ENCODE data around the gene SCLY. TPM values are rescaled to one million over a fixed set of nuclear protein-coding genes. Genes with fewer than 3 reads are reported as not detected.
A peak's percentile ranks its signal among the peaks of the same experiment; 100 is the strongest.

Gene SCLY
- total RNA-seq, 1 experiment from 2014 or later = 28.7 TPM

DNA sequence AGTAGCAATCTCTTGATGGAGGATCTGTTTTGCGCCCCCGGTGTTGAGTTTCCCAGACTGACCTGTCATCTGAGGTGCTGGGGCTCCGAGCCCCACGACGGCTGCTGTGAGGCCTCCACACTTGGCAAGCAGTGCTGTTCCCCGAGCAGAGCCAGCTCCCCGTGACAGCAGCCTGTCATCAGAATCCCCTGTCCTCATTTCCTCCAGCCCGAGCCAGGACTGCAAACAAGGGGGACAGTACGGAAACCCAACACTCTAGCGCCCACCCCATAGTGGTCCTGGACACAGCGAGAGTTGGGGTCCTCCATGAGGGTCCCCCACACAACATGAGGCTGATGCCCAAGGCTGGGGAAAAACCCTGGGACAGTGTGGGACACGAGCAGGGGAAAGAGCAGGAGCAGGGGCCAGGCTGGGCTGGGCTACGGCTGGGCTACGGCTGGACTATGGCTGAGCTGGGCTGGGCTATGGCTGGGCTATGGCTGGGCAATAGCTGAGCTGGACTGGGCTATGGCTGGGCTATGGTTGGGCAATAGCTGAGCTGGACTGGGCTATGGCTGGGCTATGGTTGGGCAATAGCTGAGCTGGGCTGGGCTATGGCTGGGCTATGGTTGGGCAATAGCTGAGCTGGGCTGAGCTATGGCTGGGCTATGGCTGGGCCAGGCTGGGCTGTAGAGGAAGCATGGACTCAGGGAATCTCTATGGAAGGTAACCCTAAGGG lies 76.2 kb downstream of the SCLY start:
- no peak overlapping the region for H3K27ac ChIP-seq (ENCODE audit: low read depth, low read length)
- no TSS peak for BruUV-seq (replicated peaks)
- H3K36me3 ChIP-seq (ENCODE audit: control insufficient read depth in 1 of 2, insufficient read depth in 2 of 2, low read length in 2 of 2) = no peaks in the 10 kb centered on the region
- no peaks in the 10 kb centered on the region for H3K9me2 ChIP-seq (ENCODE audit: insufficient read depth)
- TF ChIP-seq MAX (IDR thresholded peaks at IDR 0.05) (no peak), RAD21 (IDR thresholded peaks at IDR 0.05; ENCODE audit: low read depth) (no peak), YY1 (IDR thresholded peaks at IDR 0.05; ENCODE audit: extremely low read depth, insufficient replicate concordance, low read depth, low read length) (no peak), ZBTB33 (IDR thresholded peaks at IDR 0.05; ENCODE audit: extremely low read depth, insufficient replicate concordance, low read length) (no peak), EZH2 (IDR thresholded peaks at IDR 0.05) (no peak)
- H3K4me2 ChIP-seq (ENCODE audit: low read length) = no peak overlapping the region
- POLR2A ChIA-PET = no interaction called here
- no peak overlapping the region for H3K4me3 ChIP-seq (replicated peaks in 1 of 2; ENCODE audit: low read depth in 1 of 2, low read length in 2 of 2)
- H3K4me1 ChIP-seq (ENCODE audit: control insufficient read depth in 1 of 2, insufficient read depth in 2 of 2, low read length in 2 of 2) = peaks cover 27 to 36% of the 10 kb centered on the region in 2 experiments
- RAD21 ChIA-PET (ENCODE audit: low non-redundant PET in 1 of 2, low total read pairs in 2 of 2, uncharacterized antibody in 2 of 2, unreplicated experiment in 2 of 2) = no interaction called here
- H2AFZ ChIP-seq (ENCODE audit: low read depth, low read length, poor library complexity, severe bottlenecking) = no peak overlapping the region
- H3K79me2 ChIP-seq (ENCODE audit: insufficient read depth, low read length) = no peaks in the 10 kb centered on the region
- intact Hi-C loops (cut with micrococcal nuclease) = no loop called here
- no peak overlapping the region for H3K9ac ChIP-seq (ENCODE audit: low read length)
- no peaks in the 10 kb centered on the region for H4K20me1 ChIP-seq (ENCODE audit: insufficient read depth)
- CTCF ChIA-PET = no interaction called here
- ATAC-seq (no peak), DNase-seq (ENCODE audit: low read depth, low spot score) (no peak)
- H3K27me3 ChIP-seq (ENCODE audit: insufficient read depth, low read length) = no peaks in the 10 kb centered on the region
- no peaks in the 10 kb centered on the region for H3K9me3 ChIP-seq (ENCODE audit: control insufficient read depth in 1 of 2, insufficient read depth in 1 of 2, low read depth in 1 of 2, low read length in 2 of 2)

GRCh38 chr2:238137885-238138284 lies 77.1 kb downstream of the SCLY start:
- Histone ChIP-seq H3K27me3 (ENCODE audit: insufficient read depth, low read length) (no peaks in the 10 kb centered on the region), H3K4me1 (ENCODE audit: control insufficient read depth in 1 of 2, insufficient read depth in 2 of 2, low read length in 2 of 2) (peaks cover 36 to 45% of the 10 kb centered on the region in 2 experiments), H3K4me2 (ENCODE audit: low read length) (no peak overlapping the region), H3K36me3 (ENCODE audit: control insufficient read depth in 1 of 2, insufficient read depth in 2 of 2, low read length in 2 of 2) (no peaks in the 10 kb centered on the region), H3K79me2 (ENCODE audit: insufficient read depth, low read length) (no peaks in the 10 kb centered on the region), H3K9ac (ENCODE audit: low read length) (no peak overlapping the region), H3K27ac (ENCODE audit: low read depth, low read length) (peak overlapping the region; percentile 5; the same call in 1 of the 2 replicates), H3K4me3 (replicated peaks in 1 of 2; ENCODE audit: low read depth in 1 of 2, low read length in 2 of 2) (no peak overlapping the region), H3K9me2 (ENCODE audit: insufficient read depth) (no peaks in the 10 kb centered on the region), H4K20me1 (ENCODE audit: insufficient read depth) (no peaks in the 10 kb centered on the region), H2AFZ (ENCODE audit: low read depth, low read length, poor library complexity, severe bottlenecking) (no peak overlapping the region), H3K9me3 (ENCODE audit: control insufficient read depth in 1 of 2, insufficient read depth in 1 of 2, low read depth in 1 of 2, low read length in 2 of 2) (no peaks in the 10 kb centered on the region)
- ChIA-PET CTCF (no interaction called here), RAD21 (ENCODE audit: low non-redundant PET in 1 of 2, low total read pairs in 2 of 2, uncharacterized antibody in 2 of 2, unreplicated experiment in 2 of 2) (no interaction called here), POLR2A (no interaction called here)
- no peak for ATAC-seq
- DNase-seq (ENCODE audit: low read depth, low spot score) = no peak
- BruUV-seq (replicated peaks) = no TSS peak
- intact Hi-C loops (cut with micrococcal nuclease) = no loop called here
- TF ChIP-seq ATF3 (IDR thresholded peaks at IDR 0.05) = no peak
- TF ChIP-seq ZNF274 (IDR thresholded peaks at IDR 0.05; ENCODE audit: low read depth, low read length) = no peak
- no peak for TF ChIP-seq TCF7L2 (IDR thresholded peaks at IDR 0.05; ENCODE audit: borderline replicate concordance, extremely low read depth, insufficient read depth, insufficient read length)
- no peak for TF ChIP-seq SP1 (IDR thresholded peaks at IDR 0.05; ENCODE audit: low read depth)
- no peak for TF ChIP-seq POLR2AphosphoS5 (IDR thresholded peaks at IDR 0.05; ENCODE audit: low read depth, low read length)
- no peak for TF ChIP-seq CBX3 (IDR thresholded peaks at IDR 0.05; ENCODE audit: low read depth)
- no peak for TF ChIP-seq EGR1 (IDR thresholded peaks at IDR 0.05; ENCODE audit: low read depth)
- TF ChIP-seq CEBPB (IDR thresholded peaks at IDR 0.05; ENCODE audit: low read depth) = no peak
- no peak for TF ChIP-seq ZFX (IDR thresholded peaks at IDR 0.05)
- TF ChIP-seq, protein P1, sequence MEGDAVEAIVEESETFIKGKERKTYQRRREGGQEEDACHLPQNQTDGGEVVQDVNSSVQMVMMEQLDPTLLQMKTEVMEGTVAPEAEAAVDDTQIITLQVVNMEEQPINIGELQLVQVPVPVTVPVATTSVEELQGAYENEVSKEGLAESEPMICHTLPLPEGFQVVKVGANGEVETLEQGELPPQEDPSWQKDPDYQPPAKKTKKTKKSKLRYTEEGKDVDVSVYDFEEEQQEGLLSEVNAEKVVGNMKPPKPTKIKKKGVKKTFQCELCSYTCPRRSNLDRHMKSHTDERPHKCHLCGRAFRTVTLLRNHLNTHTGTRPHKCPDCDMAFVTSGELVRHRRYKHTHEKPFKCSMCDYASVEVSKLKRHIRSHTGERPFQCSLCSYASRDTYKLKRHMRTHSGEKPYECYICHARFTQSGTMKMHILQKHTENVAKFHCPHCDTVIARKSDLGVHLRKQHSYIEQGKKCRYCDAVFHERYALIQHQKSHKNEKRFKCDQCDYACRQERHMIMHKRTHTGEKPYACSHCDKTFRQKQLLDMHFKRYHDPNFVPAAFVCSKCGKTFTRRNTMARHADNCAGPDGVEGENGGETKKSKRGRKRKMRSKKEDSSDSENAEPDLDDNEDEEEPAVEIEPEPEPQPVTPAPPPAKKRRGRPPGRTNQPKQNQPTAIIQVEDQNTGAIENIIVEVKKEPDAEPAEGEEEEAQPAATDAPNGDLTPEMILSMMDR (IDR thresholded peaks at IDR 0.05 in 2 of 3, conservative IDR thresholded peaks at IDR 0.05 in 1 of 3; ENCODE audit: borderline replicate concordance in 1 of 3, insufficient read depth in 1 of 3, low read depth in 2 of 3, low read length in 2 of 3) = no peak
- no peak for TF ChIP-seq MAX (IDR thresholded peaks at IDR 0.05)
